GM23338 (cell line): Measurements from ENCODE around the gene EPB41L4A. TPM values are rescaled to one million over a fixed set of nuclear protein-coding genes. Genes with fewer than 3 reads are reported as not detected.

ENCODE experiments used
- ATAC-seq: fragments of 200-7000 bp; cut with Tn5 transposase; 3 replicates; pipeline ENCODE4 v1.9.1; 2020
- DNase-seq: peaks from one replicate; pipeline ENCODE4 v3.0.0-alpha.2; 2015; ENCODE audit warnings: low spot score
- H2AFZ ChIP-seq: fragments of 200-600 bp; sonication (generic); 2 replicates; pipeline ENCODE4 v1.8.0; 2016; ENCODE audit warnings: antibody characterized with exemption, mild to moderate bottlenecking, moderate library complexity
- H3F3A ChIP-seq: fragments of 200-600 bp; sonication (generic); replicated peaks from 2 replicates; pipeline ENCODE4 v1.8.0; 2017; ENCODE audit warnings: antibody characterized with exemption, mixed run types, low read depth
- H3K27ac ChIP-seq: fragments of 200-600 bp; sonication (generic); 2 replicates; pipeline ENCODE4 v1.6.1; 2016; ENCODE audit warnings: low read depth
- H3K27me3 ChIP-seq: fragments of 200-600 bp; sonication (generic); 2 replicates; pipeline ENCODE4 v1.8.0; 2016; ENCODE audit warnings: mild to moderate bottlenecking, mixed run types, moderate library complexity; ENCODE audit not compliant: insufficient read depth
- H3K36me3 ChIP-seq: fragments of 200-600 bp; sonication (generic); 2 replicates; pipeline ENCODE4 v1.8.0; 2016; ENCODE audit warnings: mild to moderate bottlenecking; ENCODE audit not compliant: insufficient read depth
- H3K4me1 ChIP-seq: fragments of 200-600 bp; sonication (generic); 2 replicates; pipeline ENCODE4 v1.8.0; 2016; ENCODE audit warnings: mild to moderate bottlenecking, moderate library complexity; ENCODE audit not compliant: insufficient read depth
- H3K4me2 ChIP-seq: fragments of 200-600 bp; sonication (generic); 2 replicates; pipeline ENCODE4 v1.7.1; 2017; ENCODE audit warnings: mixed run types
- H3K4me3 ChIP-seq: fragments of 200-600 bp; sonication (generic); 2 replicates; pipeline ENCODE4 v1.6.1; 2016; ENCODE audit warnings: mixed run types
- H3K79me2 ChIP-seq: fragments of 200-600 bp; sonication (generic); replicated peaks from 2 replicates; pipeline ENCODE4 v1.8.0; 2017; ENCODE audit warnings: mild to moderate bottlenecking; ENCODE audit not compliant: insufficient read depth
- H3K9me2 ChIP-seq: fragments of 200-600 bp; sonication (generic); 2 replicates; pipeline ENCODE4 v1.8.0; 2017; ENCODE audit not compliant: insufficient read depth
- H4K20me1 ChIP-seq: fragments of 200-600 bp; sonication (generic); replicated peaks from 2 replicates; pipeline ENCODE4 v1.8.0; 2017; ENCODE audit warnings: mild to moderate bottlenecking; ENCODE audit not compliant: insufficient read depth
- H3K27ac Mint-ChIP-seq: 2 replicates; pipeline ENCODE4 v1.8.0; 2020; ENCODE audit warnings: inconsistent platforms, mild to moderate bottlenecking, moderate library complexity, mixed read lengths
- H3K27me3 Mint-ChIP-seq: 3 replicates; pipeline ENCODE4 v1.8.0; 2022; ENCODE audit warnings: low read depth, mild to moderate bottlenecking, moderate library complexity, mixed read lengths, inconsistent platforms; ENCODE audit not compliant: insufficient read depth, poor library complexity
- H3K36me3 Mint-ChIP-seq: 3 replicates; pipeline ENCODE4 v1.8.0; 2021; ENCODE audit warnings: low read depth, mild to moderate bottlenecking, inconsistent platforms, moderate library complexity, mixed read lengths
- H3K4me1 Mint-ChIP-seq: 3 replicates; pipeline ENCODE4 v1.8.0; 2020; ENCODE audit warnings: mild to moderate bottlenecking, inconsistent platforms, mixed read lengths
- H3K4me3 Mint-ChIP-seq: 3 replicates; pipeline ENCODE4 v1.8.0; 2021; ENCODE audit warnings: moderate library complexity, mild to moderate bottlenecking, inconsistent platforms, mixed read lengths
- H3K9me3 Mint-ChIP-seq: 3 replicates; pipeline ENCODE4 v1.8.0; 2020; ENCODE audit warnings: moderate library complexity, mild to moderate bottlenecking, inconsistent platforms, mixed read lengths
- CREB1 ChIP-seq: fragments of 250-450 bp; sonication (Bioruptor Pico); IDR thresholded peaks from 2 replicates; pipeline ENCODE4 v1.5.0; 2020; ENCODE audit warnings: low read depth, mild to moderate bottlenecking, moderate library complexity
- EZH2phosphoT487 ChIP-seq: fragments of 200-600 bp; sonication (generic); IDR thresholded peaks from one replicate; pipeline ENCODE4 v1.8.1; 2018; ENCODE audit warnings: antibody characterized with exemption; ENCODE audit not compliant: unreplicated experiment
- JUNB ChIP-seq: IDR thresholded peaks from one replicate; pipeline ENCODE4 v1.6.1; 2016; ENCODE audit warnings: antibody characterized with exemption; ENCODE audit not compliant: unreplicated experiment
- POLR2AphosphoS5 ChIP-seq: IDR thresholded peaks from 2 replicates; pipeline ENCODE4 v1.6.1; 2016; ENCODE audit warnings: antibody characterized with exemption, low read depth
- STAT1 ChIP-seq: IDR thresholded peaks from one replicate; pipeline ENCODE4 v1.6.1; 2016; ENCODE audit warnings: antibody characterized with exemption; ENCODE audit not compliant: unreplicated experiment
- ZNF331 ChIP-seq: fragments of 250-450 bp; sonication (Bioruptor Pico); IDR thresholded peaks from 2 replicates; pipeline ENCODE4 v1.5.0; 2020; ENCODE audit warnings: low read depth, mild to moderate bottlenecking, moderate library complexity
- polyA plus RNA-seq: library from polyadenylated mRNA; unstranded; fragments of >200 nt; fragmentation: Nextera tagmentation; extraction: Ambion mirVana; gene quantifications from 2 replicates; pipeline ENCODE4 v1.2.1, GENCODE V29; 2016
- total RNA-seq: library from RNA; depleted of rRNA; stranded (reverse); fragments of >200 nt; shearing (Covaris generic); gene quantifications from 2 replicates; pipeline ENCODE4 v1.2.3, GENCODE V29; 2014
- TF ChIP-seq, protein P1 (sequence below): fragments of 250-450 bp; sonication (Bioruptor Pico); IDR thresholded peaks from 2 replicates; pipeline ENCODE4 v1.5.0; 2020; ENCODE audit warnings: mild to moderate bottlenecking, moderate library complexity
- TF ChIP-seq, protein P2 (sequence below): IDR thresholded peaks from one replicate; pipeline ENCODE4 v1.6.1; 2018; ENCODE audit warnings: antibody characterized with exemption; ENCODE audit not compliant: unreplicated experiment
- TF ChIP-seq, protein P3 (sequence below), 2 experiments: fragments of 200-600 bp in 1 of 2; sonication (generic) in 1 of 2; conservative IDR thresholded peaks; 2 replicates each; pipeline versions ENCODE4 v1.5.1 to v1.6.1; 2016 to 2017; ENCODE audit warnings: antibody characterized with exemption in 2 of 2, low read depth in 2 of 2, mild to moderate bottlenecking in 2 of 2, moderate library complexity in 1 of 2
- TF ChIP-seq, protein P4 (sequence below): IDR thresholded peaks from 2 replicates; pipeline ENCODE4 v1.6.1; 2016; ENCODE audit warnings: antibody characterized with exemption

EPB41L4A gene
- total and polyA plus RNA-seq, 2 experiments from 2014 or later = 5.7 to 6.0 TPM

DNA sequence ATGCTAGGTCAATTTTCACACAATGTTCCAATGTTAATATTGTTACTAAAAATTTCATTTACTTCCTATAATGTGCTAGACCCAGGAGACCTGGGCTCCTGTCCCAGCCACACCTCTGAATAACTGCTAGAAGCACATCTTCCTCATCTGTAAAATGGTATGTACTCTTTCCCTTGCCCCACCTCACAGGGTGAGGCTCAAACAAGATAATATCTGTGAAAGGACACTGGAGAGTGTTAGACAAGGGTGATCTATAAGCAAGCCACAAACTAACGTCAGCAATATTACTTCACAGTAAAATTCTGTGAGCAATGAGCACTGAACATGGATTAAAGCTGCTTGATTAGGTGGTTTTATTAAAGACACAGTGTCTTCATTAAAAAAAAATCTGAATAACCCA, 186.4 kb downstream of the EPB41L4A start:
- Mint-ChIP-seq H3K4me3 (no peak overlapping the region), H3K36me3 (no peaks in the 10 kb centered on the region), H3K27me3 (no peaks in the 10 kb centered on the region), H3K9me3 (no peaks in the 10 kb centered on the region), H3K27ac (no peak overlapping the region), H3K4me1 (peaks cover 31% of the 10 kb centered on the region)
- H3K27ac ChIP-seq = no peak overlapping the region
- H2AFZ ChIP-seq = no peak overlapping the region
- ATAC-seq = no peak
- no peaks in the 10 kb centered on the region for H3K27me3 ChIP-seq
- no peak for TF ChIP-seq STAT1
- no peak for TF ChIP-seq CREB1
- H3K36me3 ChIP-seq = no peaks in the 10 kb centered on the region
- H3F3A ChIP-seq = no peaks in the 10 kb centered on the region
- H4K20me1 ChIP-seq = no peaks in the 10 kb centered on the region
- no peaks in the 10 kb centered on the region for H3K9me2 ChIP-seq
- no peak overlapping the region for H3K4me3 ChIP-seq
- peaks cover 6% of the 10 kb centered on the region; the same call in 1 of the 2 replicates for H3K4me1 ChIP-seq
- no peak overlapping the region for H3K4me2 ChIP-seq
- no peaks in the 10 kb centered on the region for H3K79me2 ChIP-seq
- no peak for DNase-seq

DNA sequence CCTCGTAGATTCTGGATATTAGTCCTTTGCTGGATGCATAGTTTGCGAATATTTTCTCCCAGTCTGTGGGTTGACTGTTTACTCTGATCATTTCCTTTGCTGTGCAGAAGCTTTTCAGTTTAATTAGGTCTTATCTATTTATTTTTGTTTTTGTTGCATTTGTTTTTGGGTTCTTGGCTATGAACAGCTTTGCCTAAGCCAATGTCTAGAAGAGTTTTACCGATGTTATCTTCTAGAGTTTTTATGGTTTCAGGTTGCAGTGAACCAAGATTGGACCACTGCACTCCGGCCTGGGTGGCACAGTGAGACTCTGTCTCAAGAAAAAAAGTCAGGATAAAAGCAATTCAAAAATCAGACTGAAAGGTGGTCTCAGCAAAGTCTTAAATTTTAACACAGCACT, 188.5 kb downstream of the EPB41L4A start:
- H3K4me3 ChIP-seq = no peak overlapping the region
- H3K4me1 ChIP-seq = peaks cover 10% of the 10 kb centered on the region; the same call in 1 of the 2 replicates
- no peak overlapping the region for H2AFZ ChIP-seq
- H3K27ac ChIP-seq = no peak overlapping the region
- H3K4me1 Mint-ChIP-seq = peaks cover 17% of the 10 kb centered on the region
- no peaks in the 10 kb centered on the region for H3K36me3 Mint-ChIP-seq
- ATAC-seq (no peak), DNase-seq (no peak)
- H3K27me3 Mint-ChIP-seq = no peaks in the 10 kb centered on the region
- H3K9me2 ChIP-seq = no peaks in the 10 kb centered on the region
- no peak overlapping the region for H3K4me2 ChIP-seq
- no peaks in the 10 kb centered on the region for H3F3A ChIP-seq
- no peaks in the 10 kb centered on the region for H3K79me2 ChIP-seq
- H3K27ac Mint-ChIP-seq = no peak overlapping the region
- no peaks in the 10 kb centered on the region for H3K9me3 Mint-ChIP-seq
- no peaks in the 10 kb centered on the region for H3K27me3 ChIP-seq
- no peaks in the 10 kb centered on the region for H3K36me3 ChIP-seq
- no peaks in the 10 kb centered on the region for H4K20me1 ChIP-seq
- H3K4me3 Mint-ChIP-seq = no peak overlapping the region
- TF ChIP-seq POLR2AphosphoS5 = no peak
- TF ChIP-seq, protein P1, sequence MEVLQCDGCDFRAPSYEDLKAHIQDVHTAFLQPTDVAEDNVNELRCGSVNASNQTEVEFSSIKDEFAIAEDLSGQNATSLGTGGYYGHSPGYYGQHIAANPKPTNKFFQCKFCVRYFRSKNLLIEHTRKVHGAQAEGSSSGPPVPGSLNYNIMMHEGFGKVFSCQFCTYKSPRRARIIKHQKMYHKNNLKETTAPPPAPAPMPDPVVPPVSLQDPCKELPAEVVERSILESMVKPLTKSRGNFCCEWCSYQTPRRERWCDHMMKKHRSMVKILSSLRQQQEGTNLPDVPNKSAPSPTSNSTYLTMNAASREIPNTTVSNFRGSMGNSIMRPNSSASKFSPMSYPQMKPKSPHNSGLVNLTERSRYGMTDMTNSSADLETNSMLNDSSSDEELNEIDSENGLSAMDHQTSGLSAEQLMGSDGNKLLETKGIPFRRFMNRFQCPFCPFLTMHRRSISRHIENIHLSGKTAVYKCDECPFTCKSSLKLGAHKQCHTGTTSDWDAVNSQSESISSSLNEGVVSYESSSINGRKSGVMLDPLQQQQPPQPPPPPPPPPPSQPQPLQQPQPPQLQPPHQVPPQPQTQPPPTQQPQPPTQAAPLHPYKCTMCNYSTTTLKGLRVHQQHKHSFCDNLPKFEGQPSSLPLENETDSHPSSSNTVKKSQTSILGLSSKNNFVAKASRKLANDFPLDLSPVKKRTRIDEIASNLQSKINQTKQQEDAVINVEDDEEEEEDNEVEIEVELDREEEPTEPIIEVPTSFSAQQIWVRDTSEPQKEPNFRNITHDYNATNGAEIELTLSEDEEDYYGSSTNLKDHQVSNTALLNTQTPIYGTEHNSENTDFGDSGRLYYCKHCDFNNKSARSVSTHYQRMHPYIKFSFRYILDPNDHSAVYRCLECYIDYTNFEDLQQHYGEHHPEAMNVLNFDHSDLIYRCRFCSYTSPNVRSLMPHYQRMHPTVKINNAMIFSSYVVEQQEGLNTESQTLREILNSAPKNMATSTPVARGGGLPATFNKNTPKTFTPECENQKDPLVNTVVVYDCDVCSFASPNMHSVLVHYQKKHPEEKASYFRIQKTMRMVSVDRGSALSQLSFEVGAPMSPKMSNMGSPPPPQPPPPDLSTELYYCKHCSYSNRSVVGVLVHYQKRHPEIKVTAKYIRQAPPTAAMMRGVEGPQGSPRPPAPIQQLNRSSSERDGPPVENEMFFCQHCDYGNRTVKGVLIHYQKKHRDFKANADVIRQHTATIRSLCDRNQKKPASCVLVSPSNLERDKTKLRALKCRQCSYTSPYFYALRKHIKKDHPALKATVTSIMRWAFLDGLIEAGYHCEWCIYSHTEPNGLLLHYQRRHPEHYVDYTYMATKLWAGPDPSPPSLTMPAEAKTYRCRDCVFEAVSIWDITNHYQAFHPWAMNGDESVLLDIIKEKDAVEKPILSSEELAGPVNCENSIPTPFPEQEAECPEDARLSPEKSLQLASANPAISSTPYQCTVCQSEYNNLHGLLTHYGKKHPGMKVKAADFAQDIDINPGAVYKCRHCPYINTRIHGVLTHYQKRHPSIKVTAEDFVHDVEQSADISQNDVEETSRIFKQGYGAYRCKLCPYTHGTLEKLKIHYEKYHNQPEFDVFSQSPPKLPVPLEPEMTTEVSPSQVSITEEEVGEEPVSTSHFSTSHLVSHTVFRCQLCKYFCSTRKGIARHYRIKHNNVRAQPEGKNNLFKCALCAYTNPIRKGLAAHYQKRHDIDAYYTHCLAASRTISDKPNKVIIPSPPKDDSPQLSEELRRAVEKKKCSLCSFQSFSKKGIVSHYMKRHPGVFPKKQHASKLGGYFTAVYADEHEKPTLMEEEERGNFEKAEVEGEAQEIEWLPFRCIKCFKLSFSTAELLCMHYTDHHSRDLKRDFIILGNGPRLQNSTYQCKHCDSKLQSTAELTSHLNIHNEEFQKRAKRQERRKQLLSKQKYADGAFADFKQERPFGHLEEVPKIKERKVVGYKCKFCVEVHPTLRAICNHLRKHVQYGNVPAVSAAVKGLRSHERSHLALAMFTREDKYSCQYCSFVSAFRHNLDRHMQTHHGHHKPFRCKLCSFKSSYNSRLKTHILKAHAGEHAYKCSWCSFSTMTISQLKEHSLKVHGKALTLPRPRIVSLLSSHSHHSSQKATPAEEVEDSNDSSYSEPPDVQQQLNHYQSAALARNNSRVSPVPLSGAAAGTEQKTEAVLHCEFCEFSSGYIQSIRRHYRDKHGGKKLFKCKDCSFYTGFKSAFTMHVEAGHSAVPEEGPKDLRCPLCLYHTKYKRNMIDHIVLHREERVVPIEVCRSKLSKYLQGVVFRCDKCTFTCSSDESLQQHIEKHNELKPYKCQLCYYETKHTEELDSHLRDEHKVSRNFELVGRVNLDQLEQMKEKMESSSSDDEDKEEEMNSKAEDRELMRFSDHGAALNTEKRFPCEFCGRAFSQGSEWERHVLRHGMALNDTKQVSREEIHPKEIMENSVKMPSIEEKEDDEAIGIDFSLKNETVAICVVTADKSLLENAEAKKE = no peak
- TF ChIP-seq, protein P2, sequence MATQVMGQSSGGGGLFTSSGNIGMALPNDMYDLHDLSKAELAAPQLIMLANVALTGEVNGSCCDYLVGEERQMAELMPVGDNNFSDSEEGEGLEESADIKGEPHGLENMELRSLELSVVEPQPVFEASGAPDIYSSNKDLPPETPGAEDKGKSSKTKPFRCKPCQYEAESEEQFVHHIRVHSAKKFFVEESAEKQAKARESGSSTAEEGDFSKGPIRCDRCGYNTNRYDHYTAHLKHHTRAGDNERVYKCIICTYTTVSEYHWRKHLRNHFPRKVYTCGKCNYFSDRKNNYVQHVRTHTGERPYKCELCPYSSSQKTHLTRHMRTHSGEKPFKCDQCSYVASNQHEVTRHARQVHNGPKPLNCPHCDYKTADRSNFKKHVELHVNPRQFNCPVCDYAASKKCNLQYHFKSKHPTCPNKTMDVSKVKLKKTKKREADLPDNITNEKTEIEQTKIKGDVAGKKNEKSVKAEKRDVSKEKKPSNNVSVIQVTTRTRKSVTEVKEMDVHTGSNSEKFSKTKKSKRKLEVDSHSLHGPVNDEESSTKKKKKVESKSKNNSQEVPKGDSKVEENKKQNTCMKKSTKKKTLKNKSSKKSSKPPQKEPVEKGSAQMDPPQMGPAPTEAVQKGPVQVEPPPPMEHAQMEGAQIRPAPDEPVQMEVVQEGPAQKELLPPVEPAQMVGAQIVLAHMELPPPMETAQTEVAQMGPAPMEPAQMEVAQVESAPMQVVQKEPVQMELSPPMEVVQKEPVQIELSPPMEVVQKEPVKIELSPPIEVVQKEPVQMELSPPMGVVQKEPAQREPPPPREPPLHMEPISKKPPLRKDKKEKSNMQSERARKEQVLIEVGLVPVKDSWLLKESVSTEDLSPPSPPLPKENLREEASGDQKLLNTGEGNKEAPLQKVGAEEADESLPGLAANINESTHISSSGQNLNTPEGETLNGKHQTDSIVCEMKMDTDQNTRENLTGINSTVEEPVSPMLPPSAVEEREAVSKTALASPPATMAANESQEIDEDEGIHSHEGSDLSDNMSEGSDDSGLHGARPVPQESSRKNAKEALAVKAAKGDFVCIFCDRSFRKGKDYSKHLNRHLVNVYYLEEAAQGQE = no peak
- no peak for TF ChIP-seq CREB1
- TF ChIP-seq, protein P3, sequence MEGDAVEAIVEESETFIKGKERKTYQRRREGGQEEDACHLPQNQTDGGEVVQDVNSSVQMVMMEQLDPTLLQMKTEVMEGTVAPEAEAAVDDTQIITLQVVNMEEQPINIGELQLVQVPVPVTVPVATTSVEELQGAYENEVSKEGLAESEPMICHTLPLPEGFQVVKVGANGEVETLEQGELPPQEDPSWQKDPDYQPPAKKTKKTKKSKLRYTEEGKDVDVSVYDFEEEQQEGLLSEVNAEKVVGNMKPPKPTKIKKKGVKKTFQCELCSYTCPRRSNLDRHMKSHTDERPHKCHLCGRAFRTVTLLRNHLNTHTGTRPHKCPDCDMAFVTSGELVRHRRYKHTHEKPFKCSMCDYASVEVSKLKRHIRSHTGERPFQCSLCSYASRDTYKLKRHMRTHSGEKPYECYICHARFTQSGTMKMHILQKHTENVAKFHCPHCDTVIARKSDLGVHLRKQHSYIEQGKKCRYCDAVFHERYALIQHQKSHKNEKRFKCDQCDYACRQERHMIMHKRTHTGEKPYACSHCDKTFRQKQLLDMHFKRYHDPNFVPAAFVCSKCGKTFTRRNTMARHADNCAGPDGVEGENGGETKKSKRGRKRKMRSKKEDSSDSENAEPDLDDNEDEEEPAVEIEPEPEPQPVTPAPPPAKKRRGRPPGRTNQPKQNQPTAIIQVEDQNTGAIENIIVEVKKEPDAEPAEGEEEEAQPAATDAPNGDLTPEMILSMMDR (conservative IDR thresholded peaks at IDR 0.05; ENCODE audit: low read depth in 2 of 2) = no peak
- TF ChIP-seq, protein P4, sequence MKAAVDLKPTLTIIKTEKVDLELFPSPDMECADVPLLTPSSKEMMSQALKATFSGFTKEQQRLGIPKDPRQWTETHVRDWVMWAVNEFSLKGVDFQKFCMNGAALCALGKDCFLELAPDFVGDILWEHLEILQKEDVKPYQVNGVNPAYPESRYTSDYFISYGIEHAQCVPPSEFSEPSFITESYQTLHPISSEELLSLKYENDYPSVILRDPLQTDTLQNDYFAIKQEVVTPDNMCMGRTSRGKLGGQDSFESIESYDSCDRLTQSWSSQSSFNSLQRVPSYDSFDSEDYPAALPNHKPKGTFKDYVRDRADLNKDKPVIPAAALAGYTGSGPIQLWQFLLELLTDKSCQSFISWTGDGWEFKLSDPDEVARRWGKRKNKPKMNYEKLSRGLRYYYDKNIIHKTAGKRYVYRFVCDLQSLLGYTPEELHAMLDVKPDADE = no peak
- no peak for TF ChIP-seq ZNF331 (CRISPR knock-in tag)
- TF ChIP-seq JUNB = no peak
- TF ChIP-seq EZH2phosphoT487 = no peak
